Glutamatergic neuron (in vitro differentiated cells): ENCODE results near the gene DNMT3L. TPM values are rescaled to one million over a fixed set of nuclear protein-coding genes. Genes with fewer than 3 reads are reported as not detected.

Experiments
- DNase-seq: peaks from one replicate; pipeline ENCODE4 v3.0.0; 2022
- H3K27ac Mint-ChIP-seq: one replicate; pipeline ENCODE4 v1.8.0; 2020; ENCODE audit warnings: mild to moderate bottlenecking, mixed read lengths, inconsistent platforms; ENCODE audit not compliant: unreplicated experiment
- H3K27me3 Mint-ChIP-seq: one replicate; pipeline ENCODE4 v1.8.0; 2020; ENCODE audit warnings: mild to moderate bottlenecking, moderate library complexity, mixed read lengths, inconsistent platforms; ENCODE audit not compliant: unreplicated experiment
- H3K36me3 Mint-ChIP-seq: one replicate; pipeline ENCODE4 v1.8.0; 2020; ENCODE audit warnings: mild to moderate bottlenecking, mixed read lengths, inconsistent platforms; ENCODE audit not compliant: unreplicated experiment
- H3K4me1 Mint-ChIP-seq: one replicate; pipeline ENCODE4 v1.8.0; 2020; ENCODE audit warnings: mild to moderate bottlenecking, low read depth, mixed read lengths, inconsistent platforms; ENCODE audit not compliant: unreplicated experiment
- H3K4me3 Mint-ChIP-seq: one replicate; pipeline ENCODE4 v1.8.0; 2020; ENCODE audit warnings: mild to moderate bottlenecking, mixed read lengths, inconsistent platforms; ENCODE audit not compliant: unreplicated experiment
- H3K9me3 Mint-ChIP-seq: one replicate; pipeline ENCODE4 v1.8.0; 2020; ENCODE audit warnings: mild to moderate bottlenecking, moderate library complexity, mixed read lengths, inconsistent platforms; ENCODE audit not compliant: unreplicated experiment
- long read RNA-seq: library from polyadenylated mRNA; unstranded; transcript quantifications from one replicate; pipeline ENCODE4 v2.0.0, GENCODE V29; 2020; ENCODE audit not compliant: unreplicated experiment
- total RNA-seq: library from RNA; stranded (reverse); fragmentation: NEBNext Ultra II Directional; extraction: Animal tissue kit (Norgen Biotek cat#: 25700); gene quantifications from one replicate; pipeline ENCODE4 v1.2.1, GENCODE V29; 2021; ENCODE audit not compliant: unreplicated experiment
- TF ChIP-seq, protein P1 (sequence below): fragments of 200-600 bp; sonication (generic); IDR thresholded peaks from one replicate; pipeline ENCODE4 v1.5.0; 2021; ENCODE audit not compliant: partially characterized antibody, unreplicated experiment

The DNMT3L gene
- not detected for total RNA-seq
- long read RNA-seq = 0 reads

DNA sequence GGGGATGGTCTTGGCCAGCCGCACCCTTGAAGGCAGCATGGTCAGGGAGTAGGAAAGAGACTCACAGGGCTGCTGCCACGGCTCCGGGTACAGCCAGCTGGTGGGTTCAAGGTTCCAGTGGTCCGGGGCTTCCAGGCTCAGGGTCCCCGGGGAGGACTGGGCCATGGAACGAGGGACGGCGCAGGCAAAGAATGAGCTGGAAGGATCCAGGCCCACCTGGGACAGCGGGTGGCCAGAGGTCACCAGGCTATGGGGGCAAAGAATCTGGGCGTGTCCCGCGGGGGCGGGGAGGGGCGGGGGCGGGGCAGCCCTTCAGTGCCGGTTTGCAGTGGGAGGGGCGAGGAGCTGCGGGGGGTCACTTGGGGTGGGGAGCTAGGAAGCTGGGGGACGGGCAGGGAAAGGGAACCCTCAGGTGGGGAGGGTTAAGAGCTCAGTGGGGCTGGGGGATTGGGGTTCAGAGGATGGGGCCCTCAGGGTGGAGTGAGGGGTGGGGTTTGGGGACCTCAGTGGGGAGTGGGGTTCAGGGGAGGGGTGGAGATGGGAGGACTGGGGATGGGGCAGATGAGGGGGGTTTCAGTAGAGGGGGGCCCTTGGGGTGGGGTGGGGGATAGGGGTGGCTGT lies at the start of gene DNMT3L:
DNMT3L (minus strand) TSS at position 223 of the 621 bp plus-strand sequence. CDS start 638 bp downstream, outside the sequence.
- TF ChIP-seq, protein P1, sequence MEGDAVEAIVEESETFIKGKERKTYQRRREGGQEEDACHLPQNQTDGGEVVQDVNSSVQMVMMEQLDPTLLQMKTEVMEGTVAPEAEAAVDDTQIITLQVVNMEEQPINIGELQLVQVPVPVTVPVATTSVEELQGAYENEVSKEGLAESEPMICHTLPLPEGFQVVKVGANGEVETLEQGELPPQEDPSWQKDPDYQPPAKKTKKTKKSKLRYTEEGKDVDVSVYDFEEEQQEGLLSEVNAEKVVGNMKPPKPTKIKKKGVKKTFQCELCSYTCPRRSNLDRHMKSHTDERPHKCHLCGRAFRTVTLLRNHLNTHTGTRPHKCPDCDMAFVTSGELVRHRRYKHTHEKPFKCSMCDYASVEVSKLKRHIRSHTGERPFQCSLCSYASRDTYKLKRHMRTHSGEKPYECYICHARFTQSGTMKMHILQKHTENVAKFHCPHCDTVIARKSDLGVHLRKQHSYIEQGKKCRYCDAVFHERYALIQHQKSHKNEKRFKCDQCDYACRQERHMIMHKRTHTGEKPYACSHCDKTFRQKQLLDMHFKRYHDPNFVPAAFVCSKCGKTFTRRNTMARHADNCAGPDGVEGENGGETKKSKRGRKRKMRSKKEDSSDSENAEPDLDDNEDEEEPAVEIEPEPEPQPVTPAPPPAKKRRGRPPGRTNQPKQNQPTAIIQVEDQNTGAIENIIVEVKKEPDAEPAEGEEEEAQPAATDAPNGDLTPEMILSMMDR = no peak
- Mint-ChIP-seq H3K4me1 (peaks cover 3% of the 10 kb centered on the region), H3K27ac (no peak within 1 kb of the TSS), H3K36me3 (peaks cover 14% of the 10 kb centered on the region), H3K9me3 (peaks cover 2% of the 10 kb centered on the region), H3K4me3 (no peak within 1 kb of the TSS), H3K27me3 (no peaks in the 10 kb centered on the region)
- peak; percentile 13 for DNase-seq

DNA sequence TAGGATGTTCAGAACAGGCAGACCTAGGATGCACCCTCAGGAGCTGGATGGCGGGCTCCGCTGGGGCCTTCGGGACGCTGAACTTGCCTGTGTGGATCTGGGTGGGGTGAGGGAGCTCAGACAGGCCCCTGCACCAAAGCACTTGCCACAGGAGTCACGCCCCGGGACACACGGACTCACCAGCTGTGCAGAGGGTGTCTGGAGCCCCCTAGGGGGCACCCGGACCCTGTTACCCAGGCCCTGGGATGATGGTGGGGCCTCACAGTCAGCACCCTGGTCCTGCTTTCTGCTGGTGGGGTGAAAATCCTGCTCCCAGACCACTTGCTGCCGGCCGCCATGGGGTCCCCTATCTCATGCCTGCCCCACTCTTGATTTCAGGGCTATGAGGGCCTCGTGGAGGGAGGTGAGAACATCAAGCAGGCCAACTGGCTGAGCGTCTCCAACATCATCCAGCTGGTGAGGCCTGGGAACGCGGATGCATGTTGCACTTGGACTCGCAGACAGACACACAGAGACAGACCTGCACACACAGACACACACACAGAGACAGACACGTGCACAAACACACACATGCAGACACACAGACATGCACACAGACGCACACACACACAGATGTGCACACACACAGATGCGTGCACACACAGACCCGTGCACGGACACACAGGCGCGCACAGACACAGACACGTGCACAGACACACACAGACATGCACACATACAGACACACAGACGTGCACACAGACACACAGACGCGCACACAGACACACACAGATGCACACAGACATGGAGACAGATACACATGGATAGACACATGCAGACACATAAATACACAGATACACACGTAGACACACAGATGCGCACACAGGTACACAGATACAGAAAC lies 49.2 kb upstream of the DNMT3L start:
- peaks cover 2% of the 10 kb centered on the region for H3K9me3 Mint-ChIP-seq
- peaks cover 8% of the 10 kb centered on the region for H3K4me1 Mint-ChIP-seq
- peak overlapping the region; percentile 7 for H3K27ac Mint-ChIP-seq
- H3K36me3 Mint-ChIP-seq = no peaks in the 10 kb centered on the region
- no peak for DNase-seq
- TF ChIP-seq, protein P1 = no peak
- peaks cover 11% of the 10 kb centered on the region for H3K27me3 Mint-ChIP-seq
- no peak overlapping the region for H3K4me3 Mint-ChIP-seq

DNA sequence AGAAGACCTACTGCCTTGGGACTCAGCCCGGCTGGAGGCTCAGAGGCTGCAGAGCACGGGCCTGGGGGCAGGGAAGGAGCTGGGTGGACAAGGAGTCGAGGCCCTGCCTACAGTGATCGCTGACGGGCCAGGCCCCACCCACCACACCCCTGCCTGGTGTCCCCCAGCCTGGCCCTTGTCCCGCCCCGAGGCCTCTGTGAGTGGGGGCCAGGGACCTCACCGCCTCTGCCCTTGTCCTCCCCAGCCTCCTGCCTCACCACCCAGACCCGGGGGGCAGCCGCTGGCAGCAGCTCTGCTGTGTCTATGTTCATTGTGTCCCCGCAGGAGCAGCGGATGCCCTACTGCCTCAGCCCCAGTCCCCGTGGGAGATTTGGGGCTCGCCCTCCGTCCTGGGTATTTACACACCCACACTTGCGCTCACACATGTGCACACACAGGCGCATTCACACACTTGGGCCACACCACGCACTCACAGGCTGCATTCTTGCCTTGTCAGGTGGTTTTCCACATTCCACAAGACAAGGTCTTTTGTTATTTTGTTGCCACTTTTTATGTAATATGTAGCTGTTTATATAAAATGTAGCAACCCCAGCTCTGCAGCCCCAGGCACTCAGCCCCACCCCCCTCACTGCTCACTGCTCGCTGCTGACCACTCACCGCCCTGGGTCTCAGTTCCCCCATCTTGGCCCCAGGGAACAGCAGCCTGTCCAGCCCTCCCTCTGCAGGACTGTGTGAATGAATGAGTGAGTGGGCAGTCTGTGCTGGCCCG lies 45.4 kb upstream of the DNMT3L start:
- Mint-ChIP-seq H3K4me3 (peak overlapping the region; percentile 47), H3K36me3 (no peaks in the 10 kb centered on the region), H3K27ac (peak overlapping the region; percentile 59), H3K9me3 (peaks cover 2% of the 10 kb centered on the region), H3K27me3 (peaks cover 11% of the 10 kb centered on the region), H3K4me1 (peaks cover 15% of the 10 kb centered on the region)
- TF ChIP-seq, protein P1 = no peak
- no peak for DNase-seq

DNA sequence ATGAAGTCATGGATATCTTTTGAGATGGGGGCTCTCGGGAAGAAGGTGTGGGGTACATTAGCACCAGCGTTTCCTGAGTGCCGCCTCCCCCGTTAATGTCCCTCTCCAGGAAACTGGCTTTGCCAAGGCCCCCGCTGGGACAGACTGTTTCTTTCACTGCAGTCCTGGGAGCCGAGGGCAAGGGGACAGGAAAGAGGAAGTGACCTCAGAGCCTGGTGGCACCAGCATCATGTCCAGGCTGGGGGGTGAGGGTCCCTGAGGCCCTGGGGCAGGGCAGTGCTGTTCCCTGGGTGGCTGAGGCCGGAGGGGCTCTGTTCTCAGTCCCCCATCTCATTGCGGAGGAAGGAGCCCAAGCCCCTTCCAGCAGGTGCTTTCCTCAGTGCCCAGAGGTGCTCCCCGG lies 44.0 kb upstream of the DNMT3L start:
- peaks cover 6% of the 10 kb centered on the region for H3K27me3 Mint-ChIP-seq
- TF ChIP-seq, protein P1 = no peak
- no peak overlapping the region for H3K4me3 Mint-ChIP-seq

More for the DNA sequence above, 44.0 kb upstream of the DNMT3L start:
- Mint-ChIP-seq H3K36me3 (no peaks in the 10 kb centered on the region), H3K4me1 (peaks cover 15% of the 10 kb centered on the region), H3K9me3 (no peaks in the 10 kb centered on the region), H3K27ac (no peak overlapping the region)
- DNase-seq = no peak
